Cardiac muscle cell (in vitro differentiated cells and primary cell): Measurements from ENCODE around the gene RUNX3. TPM values are rescaled to one million over a fixed set of nuclear protein-coding genes. Genes with fewer than 3 reads are reported as not detected.

ENCODE experiments used
- DNase-seq, 2 donors: peaks; one replicate each; pipeline versions ENCODE4 v3.0.0 to v3.0.0-alpha.2; 2010 to 2017; ENCODE audit warnings: low read depth in 1 of 2, low spot score in 1 of 2
- H3K27ac ChIP-seq: fragments of 200-600 bp; sonication (generic); 2 replicates; pipeline ENCODE4 v1.5.1; 2016
- H3K27me3 ChIP-seq: fragments of 200-600 bp; sonication (generic); 2 replicates; pipeline ENCODE4 v1.6.0; 2016; ENCODE audit warnings: control low read depth
- H3K36me3 ChIP-seq: fragments of 200-600 bp; sonication (generic); 2 replicates; pipeline ENCODE4 v1.5.1; 2016; ENCODE audit warnings: control low read depth
- H3K4me1 ChIP-seq: fragments of 200-600 bp; sonication (generic); 2 replicates; pipeline ENCODE4 v1.8.1; 2017; ENCODE audit warnings: low read depth, mild to moderate bottlenecking, mixed run types
- H3K4me3 ChIP-seq: fragments of 200-600 bp; sonication (generic); 2 replicates; pipeline ENCODE4 v1.5.1; 2016; ENCODE audit warnings: mild to moderate bottlenecking
- H3K9me3 ChIP-seq: fragments of 200-600 bp; sonication (generic); 2 replicates; pipeline ENCODE4 v1.5.1; 2017; ENCODE audit warnings: low read depth, mild to moderate bottlenecking, control low read depth
- polyA plus RNA-seq: library from polyadenylated mRNA; unstranded; fragments of >200 nt; fragmentation: Nextera tagmentation; extraction: Ambion mirVana; gene quantifications from 2 replicates; pipeline ENCODE4 v1.2.1, GENCODE V29; 2016
- total RNA-seq: library from RNA; depleted of rRNA; stranded (reverse); fragments of >200 nt; gene quantifications from 2 replicates; pipeline ENCODE4 v1.2.3, GENCODE V29; 2016
- TF ChIP-seq, protein P1 (sequence below): IDR thresholded peaks from 2 replicates; pipeline ENCODE4 v1.5.1; 2012; ENCODE audit warnings: low read depth, mild to moderate bottlenecking, low read length

The RUNX3 gene
- total and polyA plus RNA-seq, 2 experiments from 2014 or later, result not detected

DNA sequence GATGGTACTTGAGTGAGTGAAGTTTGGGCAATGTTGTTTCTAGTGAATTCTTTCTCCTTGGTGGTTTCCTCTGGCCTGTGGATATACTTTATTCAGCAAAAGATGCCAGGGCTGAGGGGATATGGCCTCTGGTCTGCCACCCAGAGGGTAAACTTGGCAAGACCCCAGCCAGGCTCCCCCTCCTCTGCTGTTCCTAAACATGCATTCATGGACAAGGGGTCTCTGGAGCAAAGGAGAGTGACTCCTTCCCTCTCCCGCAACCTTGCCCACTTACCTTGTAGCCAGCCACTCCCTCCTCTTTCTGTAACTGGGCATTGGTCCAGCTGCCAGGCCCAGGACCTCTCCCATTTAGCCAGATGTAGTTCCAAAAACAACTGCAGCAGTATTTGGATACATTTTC is 43.8 kb downstream of the RUNX3 start:
- Histone ChIP-seq H3K4me1 (no peaks in the 10 kb centered on the region), H3K36me3 (no peaks in the 10 kb centered on the region), H3K27me3 (no peaks in the 10 kb centered on the region), H3K27ac (no peak overlapping the region), H3K9me3 (no peaks in the 10 kb centered on the region), H3K4me3 (no peak overlapping the region)
- TF ChIP-seq, protein P1, sequence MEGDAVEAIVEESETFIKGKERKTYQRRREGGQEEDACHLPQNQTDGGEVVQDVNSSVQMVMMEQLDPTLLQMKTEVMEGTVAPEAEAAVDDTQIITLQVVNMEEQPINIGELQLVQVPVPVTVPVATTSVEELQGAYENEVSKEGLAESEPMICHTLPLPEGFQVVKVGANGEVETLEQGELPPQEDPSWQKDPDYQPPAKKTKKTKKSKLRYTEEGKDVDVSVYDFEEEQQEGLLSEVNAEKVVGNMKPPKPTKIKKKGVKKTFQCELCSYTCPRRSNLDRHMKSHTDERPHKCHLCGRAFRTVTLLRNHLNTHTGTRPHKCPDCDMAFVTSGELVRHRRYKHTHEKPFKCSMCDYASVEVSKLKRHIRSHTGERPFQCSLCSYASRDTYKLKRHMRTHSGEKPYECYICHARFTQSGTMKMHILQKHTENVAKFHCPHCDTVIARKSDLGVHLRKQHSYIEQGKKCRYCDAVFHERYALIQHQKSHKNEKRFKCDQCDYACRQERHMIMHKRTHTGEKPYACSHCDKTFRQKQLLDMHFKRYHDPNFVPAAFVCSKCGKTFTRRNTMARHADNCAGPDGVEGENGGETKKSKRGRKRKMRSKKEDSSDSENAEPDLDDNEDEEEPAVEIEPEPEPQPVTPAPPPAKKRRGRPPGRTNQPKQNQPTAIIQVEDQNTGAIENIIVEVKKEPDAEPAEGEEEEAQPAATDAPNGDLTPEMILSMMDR, result no peak
- DNase-seq, result no peak

- Histone ChIP-seq H3K9me3 (no peaks in the 10 kb centered on the region), H3K27ac (no peak overlapping the region), H3K4me3 (no peak overlapping the region), H3K4me1 (no peaks in the 10 kb centered on the region), H3K27me3 (no peaks in the 10 kb centered on the region), H3K36me3 (no peaks in the 10 kb centered on the region)
- TF ChIP-seq, protein P1, result no peak
- no peak for DNase-seq
These were observed 45.3 kb downstream of the RUNX3 start for GRCh38 chr1:24884751-24885150.

DNA sequence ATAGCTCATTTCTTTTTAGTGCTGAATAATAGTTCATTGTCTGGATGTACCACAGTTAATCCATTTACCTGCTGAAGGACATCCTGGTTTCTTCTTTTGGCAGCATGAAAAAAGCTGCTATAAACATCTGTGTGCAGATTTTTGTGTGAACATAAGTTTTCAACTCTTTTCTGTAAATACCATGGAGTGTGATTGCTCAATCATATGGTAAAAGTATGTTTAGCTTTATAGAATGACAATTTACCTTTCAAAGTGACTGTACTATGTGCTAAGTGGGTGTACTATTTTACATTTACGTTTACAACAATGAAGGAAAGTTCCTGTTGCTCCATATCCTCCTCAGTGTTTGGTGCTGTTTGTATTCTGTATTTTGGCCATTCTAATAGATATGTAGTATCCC is 49.0 kb downstream of the RUNX3 start:
- Histone ChIP-seq H3K4me3 (no peak overlapping the region), H3K27ac (no peak overlapping the region), H3K36me3 (no peaks in the 10 kb centered on the region), H3K9me3 (no peaks in the 10 kb centered on the region), H3K4me1 (no peaks in the 10 kb centered on the region), H3K27me3 (no peaks in the 10 kb centered on the region)
- no peak for DNase-seq
- TF ChIP-seq, protein P1, result no peak

DNA sequence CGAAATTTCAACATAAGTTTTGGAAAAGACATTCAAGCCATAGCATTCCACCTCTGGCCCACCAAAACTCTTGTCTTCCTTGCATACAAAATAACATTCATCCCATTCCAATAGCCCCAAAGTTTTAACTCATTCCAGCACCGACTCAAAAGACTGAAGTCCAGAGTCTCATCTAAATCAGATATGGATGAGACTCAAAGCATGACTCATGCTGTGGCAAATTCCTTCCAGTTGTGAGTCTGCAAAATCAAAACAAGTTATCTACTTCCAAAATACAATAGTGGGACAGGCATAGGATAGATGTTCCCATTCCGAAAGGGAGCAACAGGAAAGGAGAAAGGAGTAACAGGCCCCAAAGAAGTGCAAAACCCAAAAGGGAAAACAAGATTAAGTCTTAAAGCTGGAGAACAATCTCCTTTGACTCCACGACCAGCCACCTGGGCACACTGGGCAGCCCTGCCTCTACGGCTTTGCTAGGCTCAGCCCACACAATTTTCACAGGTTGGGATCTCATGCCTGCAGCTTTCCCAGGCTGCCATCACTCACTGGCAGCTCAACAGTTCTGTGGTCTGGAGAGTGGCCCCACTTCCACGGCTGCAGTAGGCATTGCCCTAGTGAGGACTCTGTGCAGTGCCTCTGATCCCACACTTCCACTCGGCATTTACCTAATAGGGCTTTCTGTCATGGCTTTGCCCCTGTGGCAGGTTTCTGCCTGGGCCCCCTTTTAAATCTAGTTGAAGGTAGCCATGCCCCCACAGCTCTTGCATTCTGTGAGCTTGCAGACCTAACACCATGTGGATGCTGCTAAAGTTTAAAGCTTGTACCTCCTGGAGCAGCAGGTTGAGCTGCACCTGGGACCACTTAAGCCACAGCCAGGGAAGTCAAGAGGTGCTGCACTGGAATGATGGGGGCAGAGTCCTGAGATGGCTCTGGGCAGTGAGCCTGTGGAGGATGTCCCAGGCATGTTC is 51.0 kb downstream of the RUNX3 start:
- no peaks in the 10 kb centered on the region for H3K27me3 ChIP-seq
- TF ChIP-seq, protein P1, result no peak
- H3K4me3 ChIP-seq, result no peak overlapping the region
- no peaks in the 10 kb centered on the region for H3K36me3 ChIP-seq
- DNase-seq, result peak in 1 of 2 donors; percentile 42
- H3K4me1 ChIP-seq, result no peaks in the 10 kb centered on the region
- no peak overlapping the region for H3K27ac ChIP-seq
- no peaks in the 10 kb centered on the region for H3K9me3 ChIP-seq

GRCh38 chr1:24878045-24878444 is 52.0 kb downstream of the RUNX3 start:
- no peak for DNase-seq

More at GRCh38 chr1:24878045-24878444, 52.0 kb downstream of the RUNX3 start:
- H3K27ac ChIP-seq, result no peak overlapping the region
- H3K27me3 ChIP-seq, result no peaks in the 10 kb centered on the region
- H3K4me3 ChIP-seq, result no peak overlapping the region
- no peaks in the 10 kb centered on the region for H3K4me1 ChIP-seq
- no peaks in the 10 kb centered on the region for H3K36me3 ChIP-seq
- no peaks in the 10 kb centered on the region for H3K9me3 ChIP-seq
- TF ChIP-seq, protein P1, result no peak
